Ecto neural progenitor cell (in vitro differentiated cells): ENCODE data around the gene GSG1.
"Not testable (repeated sequence)": the region's sequence is repeated elsewhere in the genome, so short reads cannot be mapped to it uniquely, and the experiment has no call there.

Experiments used
- DNase-seq: peaks from one replicate; pipeline ENCODE4 v3.0.0-alpha.2; 2018; ENCODE audit warnings: low spot score

Gene GSG1

GRCh38 chr12:13090054-13090453, 13.4 kb downstream of the GSG1 start:
- DNase-seq, result no peak

- no peak for DNase-seq
These were observed 15.0 kb downstream of the GSG1 start for GRCh38 chr12:13088496-13088895.

- no peak for DNase-seq
These were observed 15.7 kb downstream of the GSG1 start for GRCh38 chr12:13087766-13088165.

- no peak for DNase-seq
These were observed 17.3 kb downstream of the GSG1 start for GRCh38 chr12:13085968-13086686.

- DNase-seq, result no peak
These were observed 18.4 kb downstream of the GSG1 start for GRCh38 chr12:13084898-13085640.

GRCh38 chr12:13083638-13084037, 19.8 kb downstream of the GSG1 start:
- DNase-seq, result not testable (repeated sequence)

- no peak for DNase-seq
These were observed 20.6 kb downstream of the GSG1 start for GRCh38 chr12:13082861-13083260.

GRCh38 chr12:13080266-13080665, 23.2 kb downstream of the GSG1 start:
- no peak for DNase-seq

- no peak for DNase-seq
These were observed 24.0 kb downstream of the GSG1 start for GRCh38 chr12:13079440-13079906.

- DNase-seq, result no peak
These were observed 27.5 kb downstream of the GSG1 start for GRCh38 chr12:13075786-13076570.

- DNase-seq, result no peak
These were observed 28.4 kb downstream of the GSG1 start for GRCh38 chr12:13075118-13075480.

- no peak for DNase-seq
These were observed 28.9 kb downstream of the GSG1 start for GRCh38 chr12:13074396-13075117.

- no peak for DNase-seq
These were observed 30.3 kb downstream of the GSG1 start for GRCh38 chr12:13073173-13073572.

GRCh38 chr12:13071305-13072280, 31.9 kb downstream of the GSG1 start:
- DNase-seq, result no peak

GRCh38 chr12:13069380-13069779, 34.1 kb downstream of the GSG1 start:
- no peak for DNase-seq

GRCh38 chr12:13067322-13067721, 36.1 kb downstream of the GSG1 start:
- no peak for DNase-seq

- no peak for DNase-seq
These were observed 37.0 kb downstream of the GSG1 start for GRCh38 chr12:13066459-13066858.

- no peak for DNase-seq
These were observed 37.5 kb downstream of the GSG1 start for GRCh38 chr12:13066014-13066413.

- DNase-seq, result no peak
These were observed 40.8 kb downstream of the GSG1 start for GRCh38 chr12:13062669-13063068.

GRCh38 chr12:13061377-13061776, 42.1 kb downstream of the GSG1 start:
- no peak for DNase-seq

GRCh38 chr12:13060581-13060980, 42.9 kb downstream of the GSG1 start:
- no peak for DNase-seq
